ENCODE results near the gene EXTL1. TPM values are rescaled to one million over a fixed set of nuclear protein-coding genes. Genes with fewer than 3 reads are reported as not detected.

The EXTL1 gene
- total RNA-seq, 1 experiment from 2014 or later: 0.26 TPM

GRCh38 chr1:26053718-26054560 is 32.4 kb downstream of the EXTL1 start:
- ATAC-seq: no peak
- Histone ChIP-seq H3K9ac (ENCODE audit: low read length) (no peak overlapping the region), H2AFZ (ENCODE audit: low read length) (no peak overlapping the region), H3F3A (ENCODE audit: low read length, unreplicated experiment) (no peaks in the 10 kb centered on the region), H3K36me3 (ENCODE audit: low read depth, low read length) (no peaks in the 10 kb centered on the region), H3K4me1 (ENCODE audit: insufficient read depth, low read length) (no peaks in the 10 kb centered on the region), H3K9me3 (ENCODE audit: low read length) (no peaks in the 10 kb centered on the region), H3K4me3 (ENCODE audit: low read length) (no peak overlapping the region), H4K20me1 (ENCODE audit: low read length) (no peaks in the 10 kb centered on the region), H3K27me3 (ENCODE audit: low read length) (no peaks in the 10 kb centered on the region), H3K9me2 (replicated peaks; ENCODE audit: low read length) (no peaks in the 10 kb centered on the region), H3K79me2 (ENCODE audit: low read length) (no peaks in the 10 kb centered on the region), H3K27ac (ENCODE audit: low read length) (no peak overlapping the region), H3K4me2 (ENCODE audit: low read length) (no peak overlapping the region)
- ChIA-PET CTCF (interaction anchor here (0.5 kb wide), 1 partner anchor 1467 kb away, joined by 3 read pairs; no protein-coding TSS in a partner anchor), POLR2A (ENCODE audit: unreplicated experiment) (interaction anchor here (0.5 kb wide), 1 partner anchor 24 kb away, joined by 14 read pairs; no protein-coding TSS in a partner anchor)
- intact Hi-C loops (cut with micrococcal nuclease): no loop called here
- DNase-seq: no peak
- TF ChIP-seq EZH2 (IDR thresholded peaks at IDR 0.05; ENCODE audit: low read length, unreplicated experiment) (no peak), EZH2phosphoT487 (IDR thresholded peaks at IDR 0.05; ENCODE audit: borderline replicate concordance, low read length) (no peak)
- BruUV-seq (replicated peaks): no TSS peak

GRCh38 chr1:26055041-26055440 is 33.5 kb downstream of the EXTL1 start:
- DNase-seq (no peak), ATAC-seq (no peak)
- H3K9me3 ChIP-seq (ENCODE audit: low read length): no peaks in the 10 kb centered on the region
- intact Hi-C loops (cut with micrococcal nuclease): no loop called here
- no peak overlapping the region for H3K4me2 ChIP-seq (ENCODE audit: low read length)
- H3K79me2 ChIP-seq (ENCODE audit: low read length): no peaks in the 10 kb centered on the region
- H3K4me3 ChIP-seq (ENCODE audit: low read length): no peak overlapping the region
- no peaks in the 10 kb centered on the region for H3K4me1 ChIP-seq (ENCODE audit: insufficient read depth, low read length)
- no peaks in the 10 kb centered on the region for H3F3A ChIP-seq (ENCODE audit: low read length, unreplicated experiment)
- no peak overlapping the region for H2AFZ ChIP-seq (ENCODE audit: low read length)
- H3K27ac ChIP-seq (ENCODE audit: low read length): no peak overlapping the region
- CTCF ChIA-PET: no interaction called here
- H3K36me3 ChIP-seq (ENCODE audit: low read depth, low read length): no peaks in the 10 kb centered on the region
- TF ChIP-seq EZH2phosphoT487 (IDR thresholded peaks at IDR 0.05; ENCODE audit: borderline replicate concordance, low read length) (no peak), CTCF (conservative IDR thresholded peaks at IDR 0.05; ENCODE audit: low read depth, low read length) (no peak), EZH2 (IDR thresholded peaks at IDR 0.05; ENCODE audit: low read length, unreplicated experiment) (no peak)
- POLR2A ChIA-PET (ENCODE audit: unreplicated experiment): no interaction called here
- BruUV-seq (replicated peaks): no TSS peak
- no peak overlapping the region for H3K9ac ChIP-seq (ENCODE audit: low read length)
- H3K27me3 ChIP-seq (ENCODE audit: low read length): no peaks in the 10 kb centered on the region
- H3K9me2 ChIP-seq (replicated peaks; ENCODE audit: low read length): no peaks in the 10 kb centered on the region
- H4K20me1 ChIP-seq (ENCODE audit: low read length): no peaks in the 10 kb centered on the region

- no peak for ATAC-seq
- Histone ChIP-seq H3K79me2 (ENCODE audit: low read length) (no peaks in the 10 kb centered on the region), H3K4me3 (ENCODE audit: low read length) (no peak overlapping the region), H2AFZ (ENCODE audit: low read length) (no peak overlapping the region), H3K9me3 (ENCODE audit: low read length) (no peaks in the 10 kb centered on the region), H3K9ac (ENCODE audit: low read length) (no peak overlapping the region), H3F3A (ENCODE audit: low read length, unreplicated experiment) (no peaks in the 10 kb centered on the region), H3K27me3 (ENCODE audit: low read length) (no peaks in the 10 kb centered on the region), H3K9me2 (replicated peaks; ENCODE audit: low read length) (no peaks in the 10 kb centered on the region), H3K36me3 (ENCODE audit: low read depth, low read length) (no peaks in the 10 kb centered on the region), H3K4me1 (ENCODE audit: insufficient read depth, low read length) (no peaks in the 10 kb centered on the region), H4K20me1 (ENCODE audit: low read length) (no peaks in the 10 kb centered on the region), H3K27ac (ENCODE audit: low read length) (no peak overlapping the region), H3K4me2 (ENCODE audit: low read length) (no peak overlapping the region)
- no peak for TF ChIP-seq CTCF (conservative IDR thresholded peaks at IDR 0.05; ENCODE audit: low read depth, low read length)
- no peak for TF ChIP-seq EZH2phosphoT487 (IDR thresholded peaks at IDR 0.05; ENCODE audit: borderline replicate concordance, low read length)
- TF ChIP-seq EZH2 (IDR thresholded peaks at IDR 0.05; ENCODE audit: low read length, unreplicated experiment): no peak
- BruUV-seq (replicated peaks): no TSS peak
- DNase-seq: no peak
- intact Hi-C loops (cut with micrococcal nuclease): no loop called here
- POLR2A ChIA-PET (ENCODE audit: unreplicated experiment): no interaction called here
- CTCF ChIA-PET: no interaction called here
Measured at GRCh38 chr1:26057189-26057588, 35.6 kb downstream of the EXTL1 start.

Data from PC-3 (cell line).